DMS53 (cell line): ENCODE measurements around the gene NLRC3.

ENCODE experiments used
- DNase-seq: peaks from one replicate; lab custom pipeline; 2025; lab: John Stamatoyannopoulos, UW

NLRC3 gene

DNA sequence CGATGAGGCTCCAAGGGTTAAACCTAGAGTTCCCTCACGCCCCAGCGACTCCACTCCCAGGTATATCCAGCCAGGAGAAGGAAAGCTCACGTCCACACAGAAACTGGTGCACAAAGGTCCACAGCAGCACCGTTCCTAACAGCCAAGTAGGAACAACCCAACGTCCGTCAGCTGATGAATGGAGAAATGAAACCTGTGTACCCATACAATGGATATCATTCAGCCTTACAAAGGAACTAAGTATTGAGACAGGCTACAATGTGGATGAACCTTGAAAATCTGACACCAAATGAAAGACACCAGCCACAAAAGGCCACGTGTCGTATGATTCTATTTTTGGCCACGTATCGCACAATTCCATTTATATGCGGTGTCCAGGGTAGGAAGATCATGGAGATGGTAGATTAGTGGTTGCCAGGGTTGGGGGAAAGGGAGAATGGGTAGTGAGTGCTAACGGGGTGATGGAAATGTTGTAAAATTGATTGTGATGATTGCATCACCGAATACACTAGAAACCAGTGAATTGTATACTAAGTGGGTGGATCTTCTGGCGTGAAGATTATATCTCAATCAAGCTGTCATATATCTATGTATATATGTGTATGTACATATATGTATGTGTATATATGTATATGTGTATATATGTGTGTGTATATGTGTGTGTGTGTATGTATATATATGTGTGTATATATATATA is 30.1 kb downstream of the NLRC3 start:
- DNase-seq = no peak

DNA sequence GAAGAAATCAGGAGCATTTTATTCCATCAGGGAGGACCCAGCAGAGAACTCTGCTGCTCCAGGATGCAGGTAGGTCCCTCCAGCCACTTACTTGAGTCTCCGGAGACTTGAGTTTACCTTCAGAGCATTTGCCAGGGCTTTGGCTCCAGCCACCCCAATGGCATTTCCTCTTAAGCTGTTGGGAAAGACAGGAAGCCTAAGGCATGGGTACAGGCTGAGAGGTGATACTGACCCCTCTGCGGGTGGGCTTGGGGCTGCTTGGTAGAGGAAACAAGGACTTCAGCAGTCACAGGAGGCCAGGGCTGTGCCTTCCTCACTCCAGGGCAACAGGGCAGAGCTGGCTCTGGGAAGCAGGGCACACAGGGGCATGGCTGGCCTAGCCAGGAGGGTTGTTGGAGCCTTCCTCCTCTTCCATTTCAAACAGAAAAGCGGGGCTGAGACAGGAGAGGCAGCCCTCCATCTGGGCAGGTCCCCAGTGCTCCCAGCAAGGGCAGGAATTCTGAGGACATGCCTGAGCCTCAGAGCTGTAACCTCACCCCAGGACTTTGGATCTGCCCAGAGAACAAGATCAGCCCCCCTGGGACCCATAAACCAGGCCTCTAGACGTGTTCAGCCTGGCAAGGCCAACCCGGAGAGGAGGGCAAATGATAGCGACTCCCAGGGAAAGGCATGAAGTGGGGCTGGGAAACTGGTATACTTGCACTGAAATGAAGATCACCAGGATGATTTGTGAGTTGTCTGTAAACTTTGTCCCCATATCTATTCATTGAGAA is 34.4 kb downstream of the NLRC3 start:
- no peak for DNase-seq

DNA sequence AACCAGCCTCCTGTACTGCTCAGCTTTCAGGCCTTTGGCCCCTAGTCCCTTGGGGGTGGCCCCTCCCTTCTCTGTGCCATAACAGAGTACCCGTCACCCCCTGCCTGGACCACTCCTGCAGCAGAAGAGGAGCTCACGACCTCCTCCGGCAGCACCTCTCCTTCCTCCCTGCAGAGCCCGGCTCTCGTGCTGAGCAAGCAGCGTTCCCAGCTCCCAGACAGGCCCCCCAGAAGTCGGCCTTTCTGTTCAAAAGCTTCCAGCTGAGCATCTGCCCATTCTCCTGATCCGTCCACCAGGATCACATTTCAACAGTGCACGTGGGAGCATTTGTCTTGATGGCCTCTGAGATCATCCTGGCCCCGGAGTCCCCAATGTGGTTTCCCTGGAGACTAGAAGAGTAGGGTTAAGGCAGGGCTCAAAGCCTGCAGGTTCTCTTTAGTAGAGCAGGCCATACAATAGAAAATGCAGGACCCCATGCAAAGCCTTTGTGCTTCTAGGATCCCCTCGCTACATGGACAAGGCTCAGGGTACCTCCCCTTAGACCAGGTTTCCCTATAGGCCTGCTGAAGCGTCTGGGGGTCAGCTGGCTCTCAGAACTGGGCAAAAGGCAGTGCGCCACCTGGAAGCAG is 35.6 kb downstream of the NLRC3 start:
- no peak for DNase-seq

DNA sequence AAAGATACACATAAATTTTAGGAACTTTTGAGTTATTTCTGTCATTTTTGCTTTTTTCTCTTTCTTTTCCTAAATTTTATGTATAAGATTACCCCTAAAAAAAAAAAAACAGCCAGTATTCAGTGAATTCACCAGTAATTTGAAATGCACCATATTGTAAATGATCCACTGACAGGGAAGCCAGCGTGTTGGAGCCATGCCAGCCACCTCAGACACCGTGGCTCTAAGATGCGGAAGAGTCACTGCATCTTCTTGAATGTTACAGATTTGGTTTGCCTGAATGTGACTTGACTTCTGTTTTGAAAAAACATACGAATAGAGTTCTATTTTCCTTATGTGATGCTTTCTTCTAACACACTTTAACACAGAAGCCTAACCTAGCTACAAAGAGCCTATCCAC is 39.0 kb downstream of the NLRC3 start:
- DNase-seq = no peak

DNA sequence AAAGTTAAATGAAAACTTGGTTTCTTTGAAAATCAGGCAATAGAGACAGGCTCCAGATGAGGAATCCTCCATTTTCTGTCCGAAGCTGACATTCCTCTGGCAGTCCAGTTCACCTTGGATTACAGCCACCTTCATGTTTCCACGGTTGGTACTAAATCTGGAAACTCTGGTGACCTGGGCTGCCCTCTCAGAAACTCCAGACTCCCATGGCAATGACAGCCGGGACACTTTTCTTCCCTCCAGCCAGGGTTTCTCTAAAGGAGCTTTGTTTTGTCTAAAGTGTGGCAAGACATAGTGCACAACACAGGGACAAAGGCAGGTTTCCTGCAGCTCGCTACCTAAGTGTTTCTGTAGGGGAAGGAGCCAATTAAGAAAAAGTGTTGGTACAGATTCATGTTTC is 40.4 kb downstream of the NLRC3 start:
- DNase-seq = no peak

DNA sequence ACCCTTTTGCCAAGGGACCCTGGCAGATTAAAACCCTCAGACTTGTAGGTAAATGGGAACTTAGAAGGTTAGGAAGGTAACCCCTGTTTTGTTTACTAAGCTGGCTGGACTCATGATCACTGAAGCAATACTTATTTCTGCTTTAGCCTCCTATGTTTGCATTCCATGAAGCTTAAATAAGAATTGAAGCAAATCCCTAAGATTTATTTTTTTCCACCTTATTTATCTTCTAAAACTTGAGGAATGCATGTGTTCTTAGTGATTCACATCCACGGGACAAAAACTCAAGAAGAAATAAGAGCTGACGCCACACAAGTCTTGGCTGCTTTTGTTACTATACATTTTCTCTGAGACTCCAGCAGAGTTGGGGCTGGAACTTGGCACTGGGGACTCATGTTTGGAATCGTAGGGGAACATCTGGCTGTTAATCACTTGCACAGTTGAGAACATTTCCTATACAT is 40.9 kb downstream of the NLRC3 start:
- no peak for DNase-seq

DNA sequence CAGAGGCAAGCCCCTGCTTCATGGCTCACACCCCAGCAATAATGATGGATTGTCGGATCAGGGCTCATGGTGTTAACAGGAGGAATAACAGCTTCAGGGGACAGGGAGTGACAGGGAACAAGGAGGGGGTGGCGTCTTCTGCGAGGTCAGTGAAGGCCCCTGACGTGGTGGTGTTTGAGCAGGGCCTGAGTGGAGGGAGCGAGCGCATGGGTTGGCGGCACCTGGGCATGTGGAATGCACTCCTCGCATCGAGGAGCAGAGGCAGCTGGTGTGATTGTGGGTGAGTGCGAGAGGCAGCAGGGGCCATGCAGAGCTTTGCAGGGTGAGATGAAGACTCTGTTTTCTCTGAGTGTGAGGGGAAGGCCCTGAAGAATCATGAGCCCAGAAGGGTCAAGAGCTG is 43.1 kb downstream of the NLRC3 start:
- no peak for DNase-seq

DNA sequence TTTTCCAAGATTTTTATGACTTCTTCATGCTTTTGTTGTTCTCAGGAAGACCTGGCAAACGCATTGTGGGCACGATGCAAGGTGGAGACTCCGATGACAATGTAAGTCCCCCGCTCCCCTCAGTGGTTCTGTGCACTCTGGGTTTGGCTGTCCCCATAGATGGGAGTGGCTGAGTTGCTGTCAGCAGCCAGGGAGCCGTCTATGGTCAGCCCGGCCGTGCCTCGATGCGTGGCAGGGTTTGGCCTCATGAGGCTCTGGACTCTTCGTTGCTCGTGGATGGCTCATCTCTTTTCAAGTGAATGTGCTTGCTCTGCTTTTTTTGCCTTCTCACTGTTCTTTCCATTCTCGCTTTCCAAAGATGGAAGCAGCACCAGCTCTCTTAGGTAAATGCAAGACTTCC is 44.5 kb downstream of the NLRC3 start:
- DNase-seq = no peak

DNA sequence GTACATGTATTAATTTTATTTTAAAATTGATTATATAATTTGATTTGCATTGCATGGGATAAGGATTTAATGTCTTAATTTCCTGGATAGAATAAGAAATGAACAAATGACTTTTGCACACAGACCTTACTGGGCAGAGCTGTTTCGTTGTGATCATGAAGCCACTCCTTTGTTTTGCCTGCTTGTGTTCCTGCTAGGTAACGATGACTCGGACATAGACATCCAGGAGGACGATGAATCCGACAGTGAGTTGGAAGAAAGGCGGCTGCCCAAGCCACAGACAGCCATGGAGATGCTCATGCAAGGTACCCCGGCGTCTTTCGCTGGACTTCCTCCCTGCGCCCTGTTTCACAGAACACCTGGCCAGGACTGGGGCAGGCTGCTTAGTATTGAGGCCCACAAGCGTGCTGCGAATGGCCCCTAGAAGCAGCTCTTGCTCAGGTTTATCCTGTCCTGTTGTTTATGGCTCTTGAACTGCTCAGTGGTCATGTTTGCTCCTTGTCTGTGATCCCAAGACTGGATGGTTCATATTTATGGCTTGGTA is 46.8 kb downstream of the NLRC3 start:
- DNase-seq = no peak

DNA sequence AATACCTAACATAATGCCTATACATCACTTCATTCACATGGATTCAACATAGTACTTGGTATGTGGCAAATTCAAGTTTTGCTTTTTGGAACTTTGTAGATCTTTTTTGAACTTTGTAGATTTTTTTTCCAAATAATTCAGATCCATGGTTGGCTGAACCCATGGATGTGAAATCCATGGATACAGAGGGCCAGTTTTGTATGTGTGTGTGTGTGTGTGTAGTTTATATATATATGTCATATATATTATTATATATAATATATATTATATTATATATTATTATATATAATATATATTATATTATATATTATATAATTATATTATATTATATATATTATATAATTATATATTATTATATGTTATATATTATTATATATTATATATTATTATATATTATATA is 48.0 kb downstream of the NLRC3 start:
- no peak for DNase-seq

DNA sequence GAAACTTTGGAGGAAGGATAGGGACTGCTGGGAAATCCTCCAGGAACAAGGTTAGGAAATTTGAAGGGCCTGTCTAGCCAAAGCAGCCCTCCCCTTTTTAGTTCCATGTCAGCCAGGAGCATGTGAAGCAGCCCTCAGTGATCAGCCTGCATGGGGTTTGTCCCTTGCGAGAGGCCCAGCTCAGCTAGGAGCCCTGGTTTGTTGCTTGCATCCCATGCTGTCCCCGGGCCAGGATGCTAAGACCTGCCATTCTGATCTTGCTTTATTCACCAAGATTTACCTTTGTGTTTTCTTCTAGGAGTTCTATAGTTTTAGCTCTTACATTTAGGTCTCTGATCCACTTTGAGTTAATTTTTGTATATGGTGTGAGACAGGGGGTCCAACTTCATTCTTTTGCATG is 48.8 kb downstream of the NLRC3 start:
- DNase-seq = no peak

DNA sequence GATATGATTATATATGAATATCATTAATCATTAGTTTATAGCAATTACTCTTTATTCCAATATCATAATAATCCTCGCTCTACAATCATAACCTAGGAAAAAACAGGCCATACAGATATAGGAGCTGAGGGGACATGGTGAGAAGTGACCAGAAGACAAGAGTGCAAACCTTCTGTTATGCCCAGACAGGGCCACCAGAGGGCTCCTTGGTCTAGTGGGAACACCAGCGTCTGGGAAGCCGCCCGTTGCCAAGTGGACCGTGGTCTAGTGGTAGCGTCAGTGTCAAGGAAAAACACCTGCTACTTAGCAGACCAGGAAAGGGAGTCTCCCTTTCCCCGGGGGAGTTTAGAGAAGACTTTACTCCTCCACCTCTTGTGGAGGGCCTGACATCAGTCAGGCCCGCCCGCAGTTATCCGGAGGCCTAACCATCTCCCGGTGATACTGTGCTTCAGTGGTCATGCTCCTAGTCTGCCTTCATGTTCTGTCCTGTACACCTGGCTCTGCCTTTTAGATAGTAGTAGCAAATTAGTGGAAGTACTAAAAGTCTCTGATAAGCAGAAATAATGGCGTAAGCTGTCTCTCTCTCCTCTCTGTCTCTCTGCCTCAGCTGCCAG is 49.9 kb downstream of the NLRC3 start:
- peak; percentile 87 for DNase-seq

DNA sequence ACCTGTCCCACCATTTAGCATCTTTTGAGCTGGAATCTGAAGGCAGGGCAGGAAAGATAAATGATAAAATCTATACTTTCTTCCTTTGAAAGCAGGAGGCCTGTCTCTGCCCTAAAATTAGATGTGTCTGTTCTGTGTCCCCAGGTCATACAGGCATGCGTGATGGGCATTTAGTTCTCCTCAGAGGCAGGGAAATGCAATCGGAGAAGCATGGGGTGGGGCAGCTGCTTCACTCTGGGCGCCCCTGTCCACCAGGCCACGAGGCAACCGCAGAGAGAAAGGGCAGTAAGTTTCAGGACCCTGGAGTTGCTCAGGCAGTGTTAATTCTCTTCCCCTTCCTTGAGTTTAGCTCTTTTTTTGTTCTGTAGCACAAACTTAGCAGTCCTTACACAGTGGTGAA is 51.3 kb downstream of the NLRC3 start:
- no peak for DNase-seq

DNA sequence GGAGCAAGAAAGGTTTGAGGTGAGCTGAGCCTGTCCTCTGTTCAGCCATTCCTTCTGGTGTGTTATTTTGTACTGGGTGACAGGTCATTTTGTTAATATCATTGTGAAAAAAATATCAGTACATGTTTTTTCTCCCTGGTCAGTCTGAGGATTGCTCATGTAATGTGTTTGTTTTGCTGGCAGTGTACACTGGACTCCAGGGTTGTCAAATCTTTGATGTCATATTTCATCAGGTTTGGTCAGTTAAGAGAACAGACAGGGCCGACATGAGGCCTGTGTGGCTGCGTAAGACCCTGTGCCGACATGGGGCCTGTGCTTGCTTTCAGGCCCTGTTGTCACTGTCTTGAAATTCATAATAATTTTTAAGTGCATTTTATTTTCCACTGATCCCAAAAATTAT is 53.9 kb downstream of the NLRC3 start:
- DNase-seq = no peak

DNA sequence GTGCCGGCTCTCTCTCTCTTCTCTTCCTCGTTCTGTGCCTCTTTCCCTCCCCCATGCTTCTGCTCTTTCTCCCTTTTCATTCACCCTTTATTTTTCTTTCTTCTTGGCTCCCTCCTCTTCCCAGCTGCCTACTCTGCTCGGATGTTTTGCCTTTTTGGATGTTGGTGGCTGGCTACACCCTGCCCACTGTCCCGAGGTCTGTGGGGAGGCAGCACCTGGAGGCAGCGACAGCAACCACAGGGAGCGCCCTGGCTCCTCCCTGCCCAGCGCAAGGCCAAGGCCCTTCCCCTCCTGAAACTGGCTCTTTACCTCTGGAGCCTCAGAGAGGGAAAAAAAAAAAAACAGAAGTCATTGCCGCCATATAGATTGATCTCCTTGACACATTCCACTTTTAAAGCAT is 56.4 kb downstream of the NLRC3 start:
- DNase-seq = no peak

DNA sequence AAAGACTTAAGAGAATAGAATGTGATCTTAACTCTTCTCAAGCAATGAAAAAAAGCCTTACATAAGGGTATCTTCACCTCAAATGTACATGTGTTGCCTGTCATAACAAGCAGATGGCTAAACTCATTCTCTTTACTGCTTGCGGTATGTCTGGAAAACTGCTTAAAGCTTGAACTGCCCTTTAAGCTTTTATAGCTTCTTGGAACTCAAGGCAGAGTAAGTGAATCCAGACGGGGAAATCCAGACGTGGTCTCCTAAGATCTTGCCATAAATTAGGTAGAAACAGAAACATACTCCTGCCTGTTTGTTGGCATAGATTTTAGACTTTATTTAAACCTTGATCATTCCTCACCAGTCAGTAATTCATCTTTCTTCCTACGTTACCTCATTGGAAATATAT is 56.8 kb downstream of the NLRC3 start:
- DNase-seq = no peak

DNA sequence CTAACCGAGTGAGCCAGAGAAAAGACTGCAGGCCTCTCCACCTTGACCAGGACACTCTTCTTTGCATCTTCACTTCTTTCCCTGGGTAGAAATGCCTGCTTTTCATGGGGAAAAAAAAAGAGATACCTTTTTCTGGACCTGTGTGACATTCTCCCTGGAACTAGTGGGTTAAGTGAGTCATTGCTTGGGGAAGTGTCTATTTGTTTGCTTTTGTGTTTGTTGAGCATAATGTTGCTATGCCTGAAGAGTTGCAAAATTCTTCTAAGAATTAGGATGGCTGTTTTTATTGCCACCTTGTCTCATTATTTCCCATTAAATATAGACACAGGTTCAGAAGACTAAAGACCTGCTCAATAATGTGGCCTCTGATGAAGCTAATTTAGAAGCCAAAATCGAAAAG is 57.6 kb downstream of the NLRC3 start:
- peak; percentile 56 for DNase-seq

DNA sequence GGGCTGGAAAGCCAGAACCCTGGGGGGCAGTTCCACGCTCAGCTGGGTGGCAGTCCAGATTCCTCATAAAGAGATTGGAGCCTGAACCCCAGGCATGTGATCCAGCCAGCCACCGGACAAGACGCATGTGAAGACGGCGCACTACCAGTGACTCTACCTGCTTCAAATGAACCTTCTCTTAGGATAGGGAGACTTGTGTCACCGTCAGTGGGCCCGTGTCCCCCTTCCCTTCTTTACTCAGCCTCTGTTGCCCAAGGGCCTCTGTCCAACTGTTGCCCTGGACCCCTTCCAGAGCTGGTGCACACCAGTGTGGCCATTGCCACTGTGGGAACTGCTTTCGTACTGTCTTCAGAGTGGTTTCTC is 58.2 kb downstream of the NLRC3 start:
- DNase-seq = no peak

DNA sequence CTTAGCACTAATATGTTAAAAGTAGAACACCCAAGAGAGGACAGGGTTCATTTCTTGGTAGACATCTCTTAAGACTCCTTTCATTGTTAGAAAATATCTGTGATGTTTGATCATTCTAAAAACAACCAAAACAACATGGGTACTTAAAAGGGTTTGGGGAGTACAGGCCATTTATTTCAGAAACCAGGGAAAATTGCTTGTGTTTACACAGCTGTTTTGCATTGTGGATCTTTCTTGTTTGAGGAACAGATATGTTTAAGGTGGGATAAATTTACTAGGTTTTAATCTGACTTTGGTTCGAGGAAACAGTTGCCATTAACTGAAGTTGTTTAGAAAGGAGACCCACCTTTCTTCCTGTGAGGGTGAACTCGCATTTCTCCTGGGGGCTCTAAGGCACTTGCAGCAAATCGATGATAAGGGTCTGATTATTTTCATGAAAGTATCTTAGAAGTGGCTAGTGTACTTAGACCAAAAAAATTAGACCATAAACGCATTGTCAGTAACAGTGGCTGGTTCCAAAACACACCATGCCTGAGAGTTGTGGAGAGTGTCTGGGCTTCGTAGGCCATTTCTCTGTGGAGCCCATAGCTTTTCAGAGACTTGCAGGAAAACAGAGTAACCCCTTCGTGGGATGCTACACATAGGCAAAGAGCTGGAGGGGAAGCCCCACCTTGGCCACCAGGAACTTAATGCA is 58.8 kb downstream of the NLRC3 start:
- DNase-seq = peak; percentile 49

DNA sequence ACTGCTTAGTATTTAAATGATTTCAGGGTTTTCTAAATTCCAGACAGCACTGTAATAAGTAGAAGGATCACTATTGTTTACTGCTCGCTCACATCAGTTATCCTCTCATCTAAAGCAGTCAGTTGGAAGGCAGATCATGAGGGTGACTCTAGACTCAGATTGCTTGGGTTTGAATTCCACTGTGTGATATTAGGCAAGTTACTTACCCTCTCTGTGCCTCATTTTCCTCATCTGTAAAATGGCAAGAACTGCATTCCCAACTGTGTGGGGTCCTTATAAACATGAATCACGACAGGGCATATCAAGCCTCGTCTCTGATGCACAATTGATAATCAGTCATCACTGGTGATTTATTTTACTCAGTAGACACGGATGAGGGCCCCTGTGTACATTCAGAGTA is 61.3 kb downstream of the NLRC3 start:
- DNase-seq = no peak

DNA sequence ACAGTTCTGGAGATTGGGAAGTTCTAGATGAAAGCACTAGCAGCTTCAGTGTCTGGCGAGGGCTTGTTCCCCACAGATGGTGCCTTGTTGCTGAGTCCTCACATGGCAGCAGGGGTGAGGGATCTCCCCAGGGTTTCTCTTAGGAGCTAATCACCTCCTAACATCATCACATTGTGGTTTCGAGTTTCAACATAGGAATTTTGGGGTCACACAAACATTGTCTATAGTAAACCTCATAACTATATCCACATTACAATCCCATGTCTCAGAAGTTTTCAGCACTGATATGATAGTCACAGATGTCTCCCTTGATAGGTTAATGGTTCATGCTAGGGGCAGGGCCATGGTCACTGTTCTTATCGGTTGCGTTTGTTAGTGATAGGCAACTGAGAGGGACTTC is 62.6 kb downstream of the NLRC3 start:
- DNase-seq = no peak
